Mesangial cell (primary cell): ENCODE data around the gene ZNF432. TPM values are rescaled to one million over a fixed set of nuclear protein-coding genes. Genes with fewer than 3 reads are reported as not detected.

ENCODE experiments used
- total RNA-seq: library from RNA; depleted of rRNA; stranded (reverse); fragments of >200 nt; gene quantifications from 2 replicates; pipeline ENCODE4 v1.2.3, GENCODE V29; 2015

ZNF432 gene
- total RNA-seq, result 2.1 and 3.4 TPM in 2 replicates

DNA sequence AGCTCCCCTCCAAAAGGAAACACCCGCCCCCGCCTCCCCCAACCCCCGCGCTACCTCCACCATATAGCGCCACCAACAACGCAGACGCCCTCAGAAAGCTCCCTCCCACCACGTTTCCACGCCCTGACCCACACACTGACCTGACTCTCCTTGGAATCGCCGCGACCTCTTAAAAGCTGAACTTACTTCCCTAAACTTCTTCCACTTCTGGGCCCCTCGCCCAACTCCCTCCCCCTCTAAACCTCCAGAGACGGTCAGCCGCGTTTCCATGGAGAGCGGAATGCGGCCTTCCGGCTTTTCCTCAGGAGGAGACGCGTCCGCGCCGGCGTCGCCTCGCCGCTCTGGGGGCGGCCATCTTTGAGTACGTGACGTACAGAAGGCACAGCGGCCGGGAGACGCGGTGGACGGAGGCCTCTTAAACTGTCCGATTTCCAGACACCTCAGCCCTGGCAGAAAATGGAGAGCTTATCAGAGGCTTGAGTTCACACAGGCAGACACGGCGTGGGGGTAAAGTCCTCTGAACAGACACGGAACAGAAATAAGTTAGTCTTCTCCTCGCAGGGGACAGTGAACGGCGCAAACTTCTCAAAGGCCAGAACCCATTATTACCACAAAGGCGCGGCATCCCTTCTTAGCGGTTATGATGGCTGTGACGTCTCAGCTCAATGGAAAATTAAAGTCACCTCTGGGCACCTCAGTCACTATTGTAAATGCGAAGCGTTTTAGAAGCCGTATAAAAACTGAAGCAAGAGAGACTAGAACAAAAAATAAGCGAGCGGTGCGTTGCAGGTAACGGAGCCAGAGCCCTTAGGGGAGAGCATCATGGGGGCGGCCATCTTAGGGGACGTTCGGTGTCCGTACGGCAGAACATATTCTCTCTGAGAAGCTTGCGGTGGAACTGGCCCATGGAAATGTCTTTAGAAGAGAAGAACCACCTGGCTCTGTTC lies at the start of gene ZNF432:
ZNF432 (minus strand) TSS at position 284 of the 947 bp plus-strand sequence. CDS start 1,970 bp downstream, outside the sequence.

DNA sequence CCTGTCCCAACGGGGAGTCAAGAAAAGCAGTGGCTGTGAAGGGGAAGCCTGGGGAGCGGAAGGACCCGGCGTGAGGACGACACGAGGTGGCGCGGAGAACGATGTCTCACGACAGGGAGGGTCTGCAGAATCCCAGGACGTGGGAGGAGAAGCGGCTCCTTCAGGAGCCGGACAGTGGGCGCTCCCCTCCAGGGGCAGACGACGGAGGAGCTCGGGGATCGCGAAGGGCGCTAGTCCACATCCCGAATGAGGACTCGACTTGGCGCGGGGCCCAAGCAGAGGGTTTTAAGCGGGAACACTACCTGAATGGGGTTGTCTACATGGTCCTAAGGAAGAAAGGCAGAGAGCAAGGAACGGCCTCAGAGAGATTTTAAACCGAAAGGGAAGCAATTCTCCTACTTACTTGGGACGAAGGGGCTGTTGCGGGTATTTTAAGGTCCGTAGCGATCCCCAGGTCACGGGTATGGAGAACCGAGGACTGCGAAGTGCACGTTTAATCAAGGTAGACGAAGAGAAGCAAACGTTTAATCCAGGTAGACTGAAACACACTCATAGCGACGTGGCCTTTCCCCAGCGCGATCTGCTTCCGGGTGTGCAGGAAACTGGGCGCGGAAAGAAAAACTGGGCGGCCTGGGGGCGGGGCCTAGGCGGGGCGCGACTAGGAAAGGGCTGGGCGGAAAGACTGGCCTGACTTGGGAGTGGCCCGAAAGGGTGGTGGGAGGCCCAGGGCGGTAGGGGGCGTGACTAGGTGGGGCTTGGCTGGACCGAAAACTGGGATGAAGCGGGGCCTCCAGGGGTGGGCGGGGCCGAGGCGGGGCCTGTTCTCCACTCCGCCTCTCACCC lies 46.8 kb upstream of the ZNF432 start, which contains the start of gene ZNF841:
ZNF841 (minus strand) TSS at position 594 of the 843 bp plus-strand sequence. CDS start 10,964 bp downstream, outside the sequence.

GRCh38 chr19:52028027-52028779 lies 20.4 kb downstream of the ZNF432 start, which contains the start of gene ZNF614:
ZNF614 (minus strand) TSS chr19:52028379; CDS start chr19:52025745, 2,634 bp downstream.

DNA sequence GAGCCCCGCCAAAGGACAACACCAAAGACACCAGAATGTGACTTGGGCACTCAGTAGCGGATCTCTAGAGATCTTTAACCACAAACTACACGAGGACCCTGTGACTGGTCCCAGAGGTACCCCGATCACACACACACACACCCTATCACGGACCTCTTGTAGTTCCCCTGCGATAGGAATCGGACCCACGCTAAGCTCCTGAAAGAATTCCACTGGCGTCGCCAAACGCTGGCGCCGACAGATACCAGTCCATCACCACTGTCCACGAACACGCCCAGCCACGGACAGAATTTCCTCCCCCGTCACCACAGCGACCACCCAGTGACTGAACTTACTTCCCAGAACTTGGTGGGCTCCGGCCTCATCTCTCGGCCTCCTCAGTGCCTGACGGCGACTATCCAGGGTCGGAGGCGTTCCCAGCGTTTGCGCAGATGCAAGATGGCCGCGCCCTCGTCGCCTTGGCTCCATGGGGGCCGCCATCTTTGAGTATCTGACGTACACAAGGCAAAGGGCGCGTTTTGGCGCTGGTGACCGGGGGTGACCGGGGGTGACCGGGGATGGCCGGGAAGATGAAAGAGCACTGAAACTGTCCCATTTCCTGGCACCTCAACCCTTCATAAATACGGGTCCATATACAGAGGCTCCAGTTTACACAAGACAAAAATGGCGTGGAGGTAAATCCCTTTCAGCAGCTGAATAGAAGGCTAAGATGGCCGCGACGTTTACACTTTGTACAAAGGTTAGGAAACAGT lies 40.7 kb downstream of the ZNF432 start, which contains the start of gene ZNF615:
ZNF615 (minus strand) TSS at position 406 of the 752 bp plus-strand sequence. CDS start 4,500 bp downstream, outside the sequence.

GRCh38 chr19:51986309-51987291 lies 62.0 kb downstream of the ZNF432 start, which contains the start of gene ZNF350:
ZNF350 (minus strand) TSS chr19:51986840; CDS start chr19:51974360, 12,480 bp downstream.

Other genes starting within 250 kb of the ZNF432 start
- gene ZNF577, start 160.9 kb downstream of the ZNF432 start, total RNA-seq, result 2.5 and 4.4 TPM in 2 replicates
- gene ZNF649, start 143.8 kb downstream of the ZNF432 start, total RNA-seq, result 4.7 and 4.9 TPM in 2 replicates
- gene ZNF613, start 121.4 kb downstream of the ZNF432 start, total RNA-seq, result 1.6 and 2.9 TPM in 2 replicates
- gene ZNF350, start 62.0 kb downstream of the ZNF432 start, total RNA-seq, result 2.0 and 2.7 TPM in 2 replicates
- 2.9 and 3.2 TPM in 2 replicates for gene ZNF615, start 40.6 kb downstream of the ZNF432 start, total RNA-seq
- 3.9 and 4.1 TPM in 2 replicates for gene ZNF614, start 20.5 kb downstream of the ZNF432 start, total RNA-seq
- 4.2 TPM in 2 replicates for gene ZNF841, start 46.9 kb upstream of the ZNF432 start, total RNA-seq
- 3.3 and 4.4 TPM in 2 replicates for gene ZNF616, start 91.1 kb upstream of the ZNF432 start, total RNA-seq
- 2.0 and 2.2 TPM in 2 replicates for gene ZNF836, start 122.8 kb upstream of the ZNF432 start, total RNA-seq
- gene PPP2R1A, start 141.2 kb upstream of the ZNF432 start, total RNA-seq, result 265 and 317 TPM in 2 replicates
- gene ZNF766, start 220.7 kb upstream of the ZNF432 start, total RNA-seq, result 6.5 and 7.2 TPM in 2 replicates
- 3.9 and 9.0 TPM in 2 replicates for gene ZNF480, start 248.3 kb upstream of the ZNF432 start, total RNA-seq